Skin of body (tissue), 2 donors: ENCODE results near the gene ZNF646. TPM values are rescaled to one million over a fixed set of nuclear protein-coding genes. Genes with fewer than 3 reads are reported as not detected.
A peak's percentile ranks its signal among the peaks of the same experiment; 100 is the strongest.
"Not testable (repeated sequence)": the region's sequence is repeated elsewhere in the genome, so short reads cannot be mapped to it uniquely, and the experiment has no call there.

Experiments used
- DNase-seq: peaks from one replicate; lab custom pipeline; 2025; lab: John Stamatoyannopoulos, UW
- total RNA-seq: library from RNA; depleted of rRNA; stranded (reverse); fragments of >200 nt; gene quantifications from one replicate; pipeline ENCODE4 v1.2.3, GENCODE V29; 2014

Gene ZNF646
- total RNA-seq, 1 donor from 2014 or later: 8.9 TPM

- DNase-seq: no peak
These were observed 10.5 kb downstream of the ZNF646 start for GRCh38 chr16:31084584-31085302.

DNA sequence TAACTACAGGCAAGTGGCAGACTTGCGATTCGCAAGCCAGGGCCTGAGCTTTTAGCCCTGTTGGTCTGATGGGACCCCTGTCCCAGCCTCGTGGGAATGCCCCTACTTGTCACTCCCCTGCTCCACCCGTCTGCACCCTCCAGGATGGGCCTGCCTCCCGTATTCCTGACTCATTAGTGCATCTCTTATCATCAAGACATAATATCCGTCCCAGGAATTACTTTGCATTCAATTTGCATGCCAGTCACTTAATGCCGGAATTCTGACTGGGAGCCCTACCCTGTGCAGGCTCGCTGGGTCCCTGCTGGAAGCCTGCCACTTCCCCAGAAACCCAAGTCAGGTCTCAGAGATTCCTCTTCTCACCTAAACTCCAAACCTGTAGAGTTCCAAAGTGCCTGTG lies 11.2 kb downstream of the ZNF646 start:
- DNase-seq: no peak

DNA sequence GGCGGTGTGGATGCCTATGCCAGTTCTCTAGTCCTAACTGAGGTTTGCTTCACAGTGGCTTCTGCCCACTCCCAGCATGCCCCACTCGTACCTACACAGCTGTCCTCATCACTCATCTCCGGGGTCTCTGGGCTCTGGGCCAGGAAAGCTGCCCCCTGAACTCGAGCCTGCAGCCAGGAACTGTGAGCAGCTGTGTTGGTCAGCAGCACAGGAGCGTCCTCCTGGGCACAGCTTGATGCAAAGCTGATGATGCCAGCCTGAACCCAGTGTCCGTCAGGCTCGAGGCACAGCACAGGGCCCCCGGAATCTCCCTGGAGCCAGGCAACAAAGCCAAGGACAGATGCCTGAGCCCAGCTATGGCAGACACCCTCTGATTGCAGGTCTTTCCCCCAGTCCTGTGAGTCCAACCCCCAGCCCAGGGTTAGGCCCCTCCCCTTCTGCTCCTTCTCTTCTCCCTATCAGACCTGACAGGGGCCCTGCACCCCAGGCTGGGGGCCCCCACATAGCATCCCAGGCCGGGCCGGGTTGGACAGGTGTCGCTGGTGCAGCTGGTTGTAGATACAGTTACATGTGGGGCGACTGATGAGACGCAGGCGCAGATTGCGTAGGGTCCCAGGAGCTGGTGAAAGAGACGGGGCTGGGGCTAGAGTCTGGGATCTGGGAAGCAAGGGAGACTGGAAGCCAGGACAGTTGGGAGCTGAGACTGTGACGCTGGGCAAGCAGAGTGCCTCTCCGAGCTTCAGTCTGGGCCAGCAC lies 11.8 kb downstream of the ZNF646 start:
- DNase-seq: no peak

DNA sequence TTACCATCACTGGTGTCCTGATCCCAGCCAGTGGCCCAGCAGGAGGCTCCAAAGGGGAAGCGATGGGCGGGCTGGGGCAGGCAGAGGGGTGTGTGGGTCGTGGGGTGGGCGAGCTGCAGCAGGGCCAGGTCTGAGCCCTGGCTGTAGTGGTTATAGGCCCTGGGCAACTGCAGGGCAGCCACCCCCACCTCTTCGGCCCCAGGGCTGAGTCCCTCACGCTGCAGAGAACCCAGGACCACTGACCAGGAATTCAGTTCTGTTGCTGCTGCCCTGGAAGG lies 12.3 kb downstream of the ZNF646 start:
- no peak for DNase-seq

DNA sequence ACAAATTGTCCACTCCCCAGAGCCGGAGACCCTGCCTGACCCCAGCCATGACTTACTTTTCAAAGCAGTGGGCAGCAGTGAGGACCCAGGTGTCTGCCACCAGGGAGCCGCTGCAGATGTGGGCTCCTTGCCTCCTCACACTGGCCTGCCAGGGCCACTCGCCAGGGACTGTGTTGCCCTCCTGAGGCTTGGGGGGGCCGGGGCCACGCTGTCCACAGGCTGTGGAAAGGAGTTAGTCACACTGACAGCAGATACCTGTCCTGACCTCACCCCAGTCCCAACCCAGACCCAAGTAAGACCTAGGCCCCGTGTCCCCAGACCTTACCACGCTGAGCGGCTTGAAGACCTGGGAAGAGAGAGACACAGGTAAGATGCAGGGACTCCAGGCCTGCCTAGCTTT lies 13.3 kb downstream of the ZNF646 start:
- no peak for DNase-seq

DNA sequence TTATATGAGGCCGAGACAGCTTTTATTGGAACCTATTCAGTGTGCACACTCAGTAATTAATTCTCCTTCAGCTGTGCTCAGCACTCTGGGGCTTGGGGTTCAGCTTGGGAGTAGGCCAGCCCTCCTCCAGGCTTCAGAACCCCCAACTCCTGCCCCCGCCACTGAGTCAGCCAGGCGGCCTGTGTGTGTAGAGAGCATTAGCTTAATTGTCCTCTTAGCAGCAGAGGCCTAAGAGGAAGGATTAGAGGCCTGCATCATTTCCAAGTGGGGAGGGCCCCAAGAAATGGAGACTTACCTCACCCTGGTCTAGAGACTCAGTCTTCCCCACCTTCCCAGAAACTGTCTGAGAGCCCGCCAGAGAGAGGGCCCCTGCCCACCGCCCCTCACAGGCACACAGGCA lies 13.7 kb downstream of the ZNF646 start:
- no peak for DNase-seq

DNA sequence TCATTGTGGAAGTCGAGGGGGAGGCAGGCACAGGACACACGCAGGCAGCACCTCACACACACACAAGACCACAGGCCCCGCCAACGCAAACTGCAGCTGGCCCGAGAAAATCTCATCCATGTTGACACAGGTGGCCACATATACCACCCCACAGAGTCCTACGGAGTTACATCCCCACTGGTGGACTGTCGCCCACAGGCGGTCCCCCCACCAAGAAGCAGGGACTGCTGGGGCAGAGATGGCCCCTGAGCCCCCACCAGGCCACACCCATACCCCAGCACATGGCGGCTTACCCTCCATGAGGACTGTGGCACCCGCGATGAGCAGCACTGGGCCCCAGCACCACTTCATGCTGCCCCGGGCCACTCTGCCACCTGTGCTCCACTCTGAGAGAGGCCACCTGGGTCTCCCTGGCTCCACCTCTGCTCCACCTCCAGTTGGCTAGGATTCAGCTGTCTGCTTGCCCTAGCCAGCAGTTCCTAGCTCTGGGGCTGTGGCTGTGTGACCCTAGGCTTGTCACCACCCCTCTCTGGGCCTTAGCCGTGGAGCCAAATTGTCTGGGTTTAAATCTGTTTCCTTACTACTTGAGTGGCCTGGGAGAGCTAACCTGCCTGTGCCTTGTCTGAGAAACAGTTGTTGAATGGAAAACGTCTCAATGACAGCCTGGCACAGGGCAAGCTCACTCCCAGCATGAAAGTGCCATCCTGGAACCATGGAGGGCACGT lies 14.4 kb downstream of the ZNF646 start, which contains the start of gene PRSS53:
Gene PRSS53, minus strand, starts transcription at position 485 of the 725 bp plus-strand sequence. Its CDS starts 134 bp downstream, at position 351.
- no peak for DNase-seq

DNA sequence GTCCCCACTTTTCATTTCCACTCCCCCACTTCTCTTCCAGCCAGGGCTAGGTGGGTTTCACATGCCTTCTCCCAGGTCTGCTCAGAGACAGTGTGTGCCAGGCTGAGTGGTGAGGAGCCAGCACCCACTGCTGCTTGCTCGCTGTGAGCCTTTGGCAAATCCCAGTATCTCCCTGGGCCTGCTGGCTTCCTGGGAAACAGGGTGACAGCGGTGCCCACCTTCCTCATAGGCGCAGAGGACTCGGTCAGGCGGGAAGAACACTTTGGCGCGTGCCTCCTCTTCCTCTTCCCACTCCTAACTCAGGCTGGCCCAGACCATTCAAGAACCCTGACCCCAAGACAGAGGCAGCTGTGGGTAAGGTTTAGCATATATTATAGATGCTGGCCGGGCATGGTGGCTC lies 15.0 kb downstream of the ZNF646 start:
- no peak for DNase-seq

GRCh38 chr16:31090540-31090939 lies 16.3 kb downstream of the ZNF646 start:
- no peak for DNase-seq

- DNase-seq: no peak
These were observed 18.1 kb downstream of the ZNF646 start for GRCh38 chr16:31092330-31092729.

GRCh38 chr16:31093132-31093703 lies 19.0 kb downstream of the ZNF646 start:
- DNase-seq: no peak

DNA sequence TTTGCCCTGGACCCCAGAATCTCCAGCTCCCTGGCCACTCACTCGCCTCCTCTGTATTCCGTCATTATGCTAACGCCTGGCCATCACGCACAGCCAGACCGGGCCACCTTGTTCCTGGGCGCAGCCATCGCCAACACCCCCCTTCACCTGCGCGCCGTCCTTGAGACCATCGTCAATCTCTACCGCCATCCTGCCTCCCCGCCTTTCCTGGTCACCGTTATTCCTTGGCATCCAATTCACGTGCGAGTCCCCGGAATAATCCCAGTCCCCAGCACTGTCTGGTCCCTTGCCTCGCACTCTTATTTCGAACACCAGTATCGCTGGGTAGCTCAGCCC lies 19.8 kb downstream of the ZNF646 start:
- no peak for DNase-seq

- peak; percentile 85 for DNase-seq
These were observed 20.4 kb downstream of the ZNF646 start, which contains the start of gene VKORC1 for GRCh38 chr16:31094424-31095120. Gene VKORC1 (minus strand): TSS chr16:31094797. CDS start chr16:31094729, 68 bp downstream.

DNA sequence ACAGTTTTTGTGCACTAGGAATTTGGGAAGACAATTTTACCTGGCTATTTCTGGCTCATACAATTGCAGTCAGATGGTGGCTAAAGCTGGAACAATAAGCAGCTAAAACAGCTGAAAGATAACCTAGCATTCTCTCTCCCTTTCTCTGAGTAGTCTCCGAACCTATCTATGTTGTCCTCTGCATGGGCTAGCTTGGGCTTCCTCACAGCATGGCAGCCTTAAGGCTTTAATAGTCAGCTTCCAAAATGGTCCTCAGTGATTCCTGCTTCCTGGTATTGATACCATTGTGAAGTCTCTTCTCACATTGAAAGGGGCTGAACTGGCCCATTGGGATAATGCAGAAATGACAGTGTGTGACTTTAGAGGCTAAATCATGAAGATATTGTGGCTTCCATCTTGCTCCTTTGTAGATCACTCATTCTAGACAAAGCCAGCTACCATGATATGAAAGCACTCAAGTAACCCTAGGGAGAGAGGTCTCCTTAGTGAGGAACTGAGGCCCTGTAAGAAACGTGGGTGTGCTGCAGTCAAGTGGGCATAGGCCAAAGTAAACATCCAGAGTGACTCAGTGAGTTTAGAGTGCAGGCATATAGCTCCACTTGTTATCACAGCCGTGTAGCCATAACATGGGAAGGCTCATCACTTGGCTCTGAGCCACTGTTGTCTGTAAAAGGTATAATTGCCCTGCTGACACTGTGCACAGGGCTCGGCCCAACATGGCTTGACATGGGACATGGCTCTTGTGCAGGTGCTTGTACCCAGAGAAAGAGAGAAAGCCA lies 25.8 kb downstream of the ZNF646 start:
- no peak for DNase-seq

GRCh38 chr16:31100876-31101641 lies 26.8 kb downstream of the ZNF646 start:
- not testable (repeated sequence) for DNase-seq

DNA sequence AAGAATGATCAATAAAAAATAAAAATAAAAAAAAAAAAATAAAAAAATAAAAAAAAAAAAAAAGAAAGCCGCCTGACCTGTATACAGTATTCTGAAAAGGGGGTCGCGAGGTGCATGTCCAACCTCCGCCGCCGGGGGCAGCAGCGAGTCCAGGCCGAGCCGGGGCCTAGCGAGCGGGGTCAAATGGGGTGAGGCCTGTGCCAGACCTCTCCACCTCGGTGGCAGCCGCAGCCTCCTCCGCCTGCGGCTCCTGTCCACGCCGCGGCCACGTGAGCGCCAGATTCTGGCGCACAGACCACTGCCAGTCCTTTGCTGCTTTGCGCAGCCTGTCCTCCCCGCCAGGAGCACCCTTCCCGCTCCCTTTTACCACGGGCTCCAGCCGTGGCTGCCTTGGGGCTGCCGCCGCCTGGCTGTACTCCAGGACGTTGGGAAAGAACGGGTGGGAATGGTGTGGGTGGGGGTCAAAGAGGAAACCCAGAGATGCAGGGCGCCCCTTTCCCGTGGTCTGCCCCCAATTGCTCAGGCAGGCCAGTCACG lies 31.5 kb downstream of the ZNF646 start:
- peak; percentile 21 for DNase-seq

- DNase-seq: no peak
These were observed 32.6 kb downstream of the ZNF646 start for GRCh38 chr16:31106509-31107464.

DNA sequence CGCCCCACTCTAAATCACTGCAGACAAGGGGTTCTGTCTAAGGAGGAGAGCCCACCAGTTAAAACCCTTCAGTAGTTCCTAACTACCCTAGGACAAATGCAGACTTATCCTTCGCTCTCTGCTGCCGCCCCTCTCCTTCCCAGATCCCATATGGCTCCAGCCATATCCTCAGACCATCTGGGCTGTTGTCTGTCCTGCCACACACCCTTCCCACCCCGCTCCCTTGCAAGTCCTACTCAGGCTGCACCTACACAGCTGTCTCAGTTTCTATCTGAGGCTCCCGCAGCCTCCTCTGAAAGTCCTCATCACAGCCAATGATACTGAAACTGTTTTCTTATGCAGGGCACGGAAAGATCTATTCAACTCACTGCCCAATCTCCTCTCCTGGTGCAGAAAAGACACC lies 33.2 kb downstream of the ZNF646 start:
- DNase-seq: no peak
